COR-L47 (cell line): ENCODE measurements around the gene DUOX2.
"Not testable (repeated sequence)": the region's sequence is repeated elsewhere in the genome, so short reads cannot be mapped to it uniquely, and the experiment has no call there.

ENCODE experiments used
- DNase-seq: peaks from one replicate; lab custom pipeline; 2025; lab: John Stamatoyannopoulos, UW

Gene DUOX2

GRCh38 chr15:45073602-45074001, 40.4 kb downstream of the DUOX2 start:
- not testable (repeated sequence) for DNase-seq

GRCh38 chr15:45069942-45070360, 44.0 kb downstream of the DUOX2 start:
- not testable (repeated sequence) for DNase-seq

- no peak for DNase-seq
These were observed 49.6 kb downstream of the DUOX2 start for GRCh38 chr15:45064386-45064785.

GRCh38 chr15:45062301-45062700, 51.7 kb downstream of the DUOX2 start:
- not testable (repeated sequence) for DNase-seq

- not testable (repeated sequence) for DNase-seq
These were observed 55.0 kb downstream of the DUOX2 start for GRCh38 chr15:45058690-45059675.

- DNase-seq, result not testable (repeated sequence)
These were observed 61.3 kb downstream of the DUOX2 start for GRCh38 chr15:45052676-45053075.

- DNase-seq, result no peak
These were observed 63.4 kb downstream of the DUOX2 start for GRCh38 chr15:45050587-45050986.

- DNase-seq, result no peak
These were observed 65.0 kb downstream of the DUOX2 start for GRCh38 chr15:45048794-45049631.

GRCh38 chr15:45048449-45048793, 65.6 kb downstream of the DUOX2 start:
- not testable (repeated sequence) for DNase-seq

GRCh38 chr15:45044270-45044669, 69.7 kb downstream of the DUOX2 start:
- DNase-seq, result not testable (repeated sequence)

GRCh38 chr15:45042859-45043258, 71.1 kb downstream of the DUOX2 start:
- DNase-seq, result not testable (repeated sequence)
